GM18909 (cell line): ENCODE measurements around the gene LBX2.

Experiments
- ATAC-seq: cut with Tn5 transposase; IDR thresholded peaks from one replicate; pipeline ENCODE4 v1.9.1; 2021; ENCODE audit warnings: mild to moderate bottlenecking; ENCODE audit not compliant: unreplicated experiment, poor library complexity

LBX2 gene

GRCh38 chr2:74505448-74506246, 6.2 kb upstream of the LBX2 start:
- ATAC-seq: no peak

GRCh38 chr2:74504591-74504990, 5.2 kb upstream of the LBX2 start:
- no peak for ATAC-seq

GRCh38 chr2:74503506-74504475, 4.4 kb upstream of the LBX2 start:
- no peak for ATAC-seq

GRCh38 chr2:74502720-74503505, 3.5 kb upstream of the LBX2 start:
- ATAC-seq: peak; percentile 39

GRCh38 chr2:74502147-74502719, 2.8 kb upstream of the LBX2 start:
- no peak for ATAC-seq

- no peak for ATAC-seq
These were observed 2.1 kb upstream of the LBX2 start for GRCh38 chr2:74501335-74502071.

- no peak for ATAC-seq
These were observed 1.2 kb upstream of the LBX2 start for GRCh38 chr2:74500578-74500946.

GRCh38 chr2:74499940-74500577, 656 bp upstream of the LBX2 start:
- ATAC-seq: no peak

- ATAC-seq: no peak
These were observed 720 bp downstream of the LBX2 start for GRCh38 chr2:74498500-74499266.

- no peak for ATAC-seq
These were observed 1.5 kb downstream of the LBX2 start for GRCh38 chr2:74497777-74498499.

- no peak for ATAC-seq
These were observed 2.2 kb downstream of the LBX2 start for GRCh38 chr2:74496997-74497776.

GRCh38 chr2:74495440-74495839, 4.0 kb downstream of the LBX2 start:
- no peak for ATAC-seq

GRCh38 chr2:74493546-74493945, 5.9 kb downstream of the LBX2 start:
- no peak for ATAC-seq

GRCh38 chr2:74491648-74492544, 7.5 kb downstream of the LBX2 start:
- no peak for ATAC-seq

GRCh38 chr2:74489906-74490305, 9.5 kb downstream of the LBX2 start:
- no peak for ATAC-seq
